ENCODE results near the gene CHRM1.

The CHRM1 gene

DNA sequence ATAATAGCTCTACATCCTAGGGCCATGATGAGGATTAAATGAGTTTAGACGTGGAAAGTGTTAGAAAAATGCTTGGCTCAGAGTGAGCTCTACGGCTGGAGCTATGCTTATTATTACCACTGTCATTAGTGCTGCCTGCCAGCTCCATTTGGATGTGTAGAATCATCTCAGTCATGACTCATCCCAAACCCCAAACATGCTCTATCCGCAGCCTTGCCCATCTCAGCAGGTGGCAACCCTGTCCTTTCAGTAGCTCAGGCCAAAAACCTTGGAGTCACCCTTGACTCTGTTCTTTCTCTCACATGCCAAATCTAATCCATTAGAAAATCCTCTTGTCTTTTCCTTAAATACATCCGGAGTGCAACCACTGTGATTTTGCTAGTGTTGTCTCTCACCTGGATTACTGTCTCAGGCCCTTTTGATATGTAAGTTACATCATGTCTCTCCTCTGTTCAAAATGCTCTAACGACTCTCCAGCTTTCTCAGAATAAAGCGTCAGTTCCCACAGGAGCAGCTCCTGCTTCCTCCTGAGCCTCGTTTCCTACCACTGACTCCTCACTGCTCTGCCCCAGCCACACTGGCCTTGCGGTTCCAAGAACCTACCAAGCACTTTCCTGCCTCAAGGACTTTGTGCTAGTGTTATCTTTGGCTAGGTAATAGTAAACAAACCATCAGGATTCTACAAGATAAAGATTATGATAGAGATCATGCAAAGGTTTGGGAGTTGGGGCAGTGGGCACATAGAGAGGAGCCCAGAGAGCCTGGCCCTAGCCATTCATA is 10.5 kb upstream of the CHRM1 start:
- TF ChIP-seq, protein P1, sequence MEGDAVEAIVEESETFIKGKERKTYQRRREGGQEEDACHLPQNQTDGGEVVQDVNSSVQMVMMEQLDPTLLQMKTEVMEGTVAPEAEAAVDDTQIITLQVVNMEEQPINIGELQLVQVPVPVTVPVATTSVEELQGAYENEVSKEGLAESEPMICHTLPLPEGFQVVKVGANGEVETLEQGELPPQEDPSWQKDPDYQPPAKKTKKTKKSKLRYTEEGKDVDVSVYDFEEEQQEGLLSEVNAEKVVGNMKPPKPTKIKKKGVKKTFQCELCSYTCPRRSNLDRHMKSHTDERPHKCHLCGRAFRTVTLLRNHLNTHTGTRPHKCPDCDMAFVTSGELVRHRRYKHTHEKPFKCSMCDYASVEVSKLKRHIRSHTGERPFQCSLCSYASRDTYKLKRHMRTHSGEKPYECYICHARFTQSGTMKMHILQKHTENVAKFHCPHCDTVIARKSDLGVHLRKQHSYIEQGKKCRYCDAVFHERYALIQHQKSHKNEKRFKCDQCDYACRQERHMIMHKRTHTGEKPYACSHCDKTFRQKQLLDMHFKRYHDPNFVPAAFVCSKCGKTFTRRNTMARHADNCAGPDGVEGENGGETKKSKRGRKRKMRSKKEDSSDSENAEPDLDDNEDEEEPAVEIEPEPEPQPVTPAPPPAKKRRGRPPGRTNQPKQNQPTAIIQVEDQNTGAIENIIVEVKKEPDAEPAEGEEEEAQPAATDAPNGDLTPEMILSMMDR (conservative IDR thresholded peaks at IDR 0.05; ENCODE audit: low read length): no peak
- peak; percentile 5 for DNase-seq (ENCODE audit: low read depth)
- no peak overlapping the region for H3K4me3 ChIP-seq (ENCODE audit: low read length)

DNA sequence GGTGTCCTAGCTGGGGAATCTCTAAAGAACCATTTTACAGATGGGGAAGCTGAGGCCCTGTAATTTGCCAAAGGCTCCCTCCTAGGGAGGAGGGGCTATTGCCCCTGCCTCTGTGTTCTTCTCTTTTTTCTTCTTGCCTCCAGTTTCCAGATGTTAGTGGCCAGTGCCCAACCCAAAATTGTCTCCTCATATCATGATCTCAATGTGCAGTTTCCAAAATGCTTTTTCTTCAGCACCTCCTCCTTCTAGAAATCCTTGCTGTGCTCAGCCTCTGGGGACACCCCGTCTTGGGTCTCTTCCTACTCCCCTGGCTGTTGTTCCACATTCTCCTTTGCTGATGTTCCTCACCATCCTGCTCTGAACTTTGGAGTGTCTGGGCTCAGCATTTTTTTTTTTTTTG is 9.5 kb upstream of the CHRM1 start:
- no peak overlapping the region for H3K4me3 ChIP-seq (ENCODE audit: low read length)
- DNase-seq (ENCODE audit: low read depth): no peak
- TF ChIP-seq, protein P1 (conservative IDR thresholded peaks at IDR 0.05; ENCODE audit: low read length): no peak

DNA sequence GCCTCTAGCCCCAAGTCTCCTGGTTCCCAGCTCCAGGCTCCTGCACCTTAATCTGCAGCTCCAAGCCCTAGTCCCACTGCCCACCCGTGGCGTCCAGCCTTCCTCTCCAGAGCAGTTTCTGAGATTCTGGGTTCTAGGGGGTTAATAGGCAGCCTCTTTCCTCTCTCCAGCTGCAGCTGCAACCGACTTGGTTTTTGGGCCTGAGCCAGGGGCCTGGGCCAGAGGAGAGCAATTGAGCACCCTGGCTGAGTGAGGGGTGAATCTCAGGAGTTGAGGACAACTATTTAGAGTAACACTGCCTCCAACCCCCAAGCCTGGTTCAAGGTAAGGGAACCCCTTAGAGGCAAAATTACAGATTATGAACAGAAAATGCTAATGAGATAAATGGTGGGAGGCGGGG is 9.0 kb upstream of the CHRM1 start:
- TF ChIP-seq, protein P1 (conservative IDR thresholded peaks at IDR 0.05; ENCODE audit: low read length): no peak
- no peak for DNase-seq (ENCODE audit: low read depth)
- no peak overlapping the region for H3K4me3 ChIP-seq (ENCODE audit: low read length)

DNA sequence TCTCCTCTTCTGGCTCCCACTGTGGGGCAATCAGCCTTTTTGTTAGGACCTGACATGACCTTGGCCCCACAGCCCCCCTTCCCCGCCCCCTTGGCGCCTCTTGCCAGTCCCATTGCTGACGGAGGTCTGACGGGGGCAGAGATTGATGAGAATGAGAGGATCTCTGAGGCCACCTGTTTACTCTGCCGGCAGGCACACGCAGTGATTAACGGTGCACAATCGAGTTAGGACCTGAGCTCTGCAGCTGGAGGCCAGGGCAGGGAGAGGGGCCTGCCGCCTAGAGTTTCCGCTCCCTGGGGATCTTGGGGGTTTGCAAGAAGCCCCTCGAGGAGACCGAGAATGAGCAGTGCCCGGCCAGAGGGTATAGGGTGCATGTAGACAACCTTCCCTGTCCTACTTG is 6.8 kb upstream of the CHRM1 start:
- no peak for DNase-seq (ENCODE audit: low read depth)
- TF ChIP-seq, protein P1 (conservative IDR thresholded peaks at IDR 0.05; ENCODE audit: low read length): no peak
- no peak overlapping the region for H3K4me3 ChIP-seq (ENCODE audit: low read length)

DNA sequence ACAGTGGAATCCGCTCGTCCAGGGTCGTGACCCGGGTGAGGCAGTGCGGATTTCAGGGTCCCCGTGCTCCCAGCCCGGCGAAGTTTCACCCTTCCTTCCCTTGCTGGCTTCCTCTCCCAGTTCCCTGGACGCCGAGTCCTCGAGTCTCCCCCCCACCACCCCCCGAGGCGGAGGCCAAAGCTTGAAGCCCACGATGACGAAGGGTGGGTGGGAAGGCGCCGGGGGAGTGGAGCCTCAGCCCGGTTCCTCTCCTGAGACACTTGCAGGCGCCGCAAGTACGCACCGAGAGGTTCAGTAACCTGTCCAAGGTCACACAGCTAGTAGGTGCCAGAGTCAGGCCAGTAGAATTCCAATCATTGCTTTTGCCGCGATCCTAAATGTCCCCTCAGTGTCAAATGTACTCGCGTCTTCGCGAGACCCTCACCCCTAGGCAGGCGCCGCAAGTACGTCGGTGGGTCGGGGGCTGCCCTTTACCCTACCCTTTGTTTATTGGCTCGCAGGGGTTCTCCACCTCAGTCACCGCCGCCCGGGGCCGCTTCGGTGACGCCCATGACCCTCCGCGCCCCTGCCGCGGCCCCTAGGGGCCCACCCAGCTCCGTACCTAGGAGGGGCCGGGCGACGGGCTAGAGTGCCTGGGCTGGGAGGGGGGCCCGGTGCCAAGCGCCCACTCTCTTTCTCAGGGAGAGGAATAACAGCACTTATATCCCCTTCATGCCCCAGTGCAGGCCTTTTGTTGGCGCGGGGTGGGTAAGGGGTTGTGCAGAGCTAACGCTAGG is 5.7 kb upstream of the CHRM1 start:
- no peak for DNase-seq (ENCODE audit: low read depth)
- H3K4me3 ChIP-seq (ENCODE audit: low read length): no peak overlapping the region
- TF ChIP-seq, protein P1 (conservative IDR thresholded peaks at IDR 0.05; ENCODE audit: low read length): no peak

DNA sequence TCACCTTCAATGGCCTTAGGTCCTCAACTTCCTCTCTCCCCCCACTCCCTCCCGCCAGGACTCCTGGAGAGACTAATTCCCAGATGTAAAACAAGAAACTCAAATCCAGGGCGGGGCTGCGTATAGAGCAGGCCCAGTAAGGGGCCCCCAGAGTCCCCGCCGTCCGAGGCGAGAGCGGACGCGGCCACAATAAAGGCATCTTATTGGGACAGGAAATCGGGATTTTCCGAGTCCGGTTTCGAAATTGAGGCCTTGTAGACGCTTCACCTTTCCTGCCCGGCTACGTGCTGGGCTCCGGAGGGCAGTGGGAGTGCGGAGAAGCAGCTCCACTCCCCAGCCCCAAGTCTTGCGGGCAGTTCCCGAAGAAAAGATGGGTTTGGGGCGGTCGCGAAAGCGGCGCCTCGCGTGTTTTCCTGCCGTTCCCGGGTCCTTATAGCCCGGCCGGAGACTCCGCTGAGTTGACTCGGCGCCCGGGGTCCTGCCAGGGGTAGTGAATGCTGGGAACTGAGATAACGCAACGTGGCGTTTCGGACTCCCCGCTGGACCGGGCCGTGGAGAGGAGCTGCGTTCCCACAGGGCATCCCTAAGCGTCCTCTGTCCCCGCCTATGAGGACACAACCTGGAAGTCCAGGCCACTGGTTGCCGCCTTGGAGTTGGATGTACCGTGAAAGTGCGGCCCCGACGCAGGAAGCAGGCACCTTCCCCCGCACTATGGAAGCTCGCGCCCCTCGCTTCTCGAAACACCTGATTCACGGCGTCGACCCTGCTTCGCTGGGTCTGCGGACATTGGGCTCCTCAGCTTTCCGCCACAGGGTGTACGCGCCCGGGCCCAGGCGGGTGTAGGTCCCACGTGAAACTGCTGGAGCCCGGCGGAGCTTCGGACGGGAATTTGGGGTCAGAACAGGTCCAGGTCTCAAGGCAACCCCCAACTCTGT is 4.8 kb upstream of the CHRM1 start:
- H3K4me3 ChIP-seq (ENCODE audit: low read length): no peak overlapping the region
- TF ChIP-seq, protein P1 (conservative IDR thresholded peaks at IDR 0.05; ENCODE audit: low read length): no peak

More for the DNA sequence above, 4.8 kb upstream of the CHRM1 start:
- no peak for DNase-seq (ENCODE audit: low read depth)
